Measurements from ENCODE around the gene CRY1.

The CRY1 gene

GRCh38 chr12:106964526-106964925 lies 128.8 kb downstream of the CRY1 start:
- no peak for DNase-seq (ENCODE audit: low read depth in 3 of 3)

- DNase-seq (ENCODE audit: low read depth in 3 of 3) = no peak
These were observed 131.1 kb downstream of the CRY1 start for GRCh38 chr12:106962286-106962685.

GRCh38 chr12:106960443-106960842 lies 132.9 kb downstream of the CRY1 start:
- DNase-seq (ENCODE audit: low read depth in 3 of 3) = no peak

GRCh38 chr12:106957583-106957982 lies 135.8 kb downstream of the CRY1 start:
- no peak for DNase-seq (ENCODE audit: low read depth in 3 of 3)

- peak; percentile 24 to 65 (median 28) for DNase-seq (ENCODE audit: low read depth in 3 of 3)
These were observed 137.2 kb downstream of the CRY1 start for GRCh38 chr12:106956048-106956578.

- DNase-seq (ENCODE audit: low read depth in 3 of 3) = peak; percentile 77 to 88 (median 77)
These were observed 137.8 kb downstream of the CRY1 start, which contains the start of gene TMEM263 for GRCh38 chr12:106955377-106956047. Gene TMEM263, plus strand, starts transcription at chr12:106955907. Its CDS starts 11,210 bp downstream, at chr12:106967117.

- DNase-seq (ENCODE audit: low read depth in 3 of 3) = peak in 1 of 3 experiments; percentile 7
These were observed 138.6 kb downstream of the CRY1 start for GRCh38 chr12:106954462-106955376.

- DNase-seq (ENCODE audit: low read depth in 3 of 3) = no peak
These were observed 139.7 kb downstream of the CRY1 start for GRCh38 chr12:106953352-106954250.

GRCh38 chr12:106950591-106950990 lies 142.8 kb downstream of the CRY1 start:
- DNase-seq (ENCODE audit: low read depth in 3 of 3) = no peak

- no peak for DNase-seq (ENCODE audit: low read depth in 3 of 3)
These were observed 145.9 kb downstream of the CRY1 start for GRCh38 chr12:106947461-106947860.

GRCh38 chr12:106945261-106945851 lies 148.0 kb downstream of the CRY1 start:
- DNase-seq (ENCODE audit: low read depth in 3 of 3) = no peak

- DNase-seq (ENCODE audit: low read depth in 3 of 3) = no peak
These were observed 150.6 kb downstream of the CRY1 start for GRCh38 chr12:106942775-106943174.

GRCh38 chr12:106941481-106942156 lies 151.7 kb downstream of the CRY1 start:
- no peak for DNase-seq (ENCODE audit: low read depth in 3 of 3)

Data from stimulated activated CD4-positive, alpha-beta T cell treated with anti-CD3 and anti-CD28 coated beads, TNF-alpha, amount 100 ng/mL, for 24 hours (primary cell).